Activated CD4-positive, alpha-beta T cell treated with anti-CD3 and anti-CD28 coated beads, Interleukin-2, amount 50 U/mL, for 24 hours (primary cell): Measurements from ENCODE around the gene MCRIP2.

ENCODE experiments used
- DNase-seq, 2 donors: peaks; one replicate each; pipeline ENCODE4 v3.0.0-alpha.2; 2020; ENCODE audit warnings: low read depth in 1 of 2, low spot score in 1 of 2

Gene MCRIP2

DNA sequence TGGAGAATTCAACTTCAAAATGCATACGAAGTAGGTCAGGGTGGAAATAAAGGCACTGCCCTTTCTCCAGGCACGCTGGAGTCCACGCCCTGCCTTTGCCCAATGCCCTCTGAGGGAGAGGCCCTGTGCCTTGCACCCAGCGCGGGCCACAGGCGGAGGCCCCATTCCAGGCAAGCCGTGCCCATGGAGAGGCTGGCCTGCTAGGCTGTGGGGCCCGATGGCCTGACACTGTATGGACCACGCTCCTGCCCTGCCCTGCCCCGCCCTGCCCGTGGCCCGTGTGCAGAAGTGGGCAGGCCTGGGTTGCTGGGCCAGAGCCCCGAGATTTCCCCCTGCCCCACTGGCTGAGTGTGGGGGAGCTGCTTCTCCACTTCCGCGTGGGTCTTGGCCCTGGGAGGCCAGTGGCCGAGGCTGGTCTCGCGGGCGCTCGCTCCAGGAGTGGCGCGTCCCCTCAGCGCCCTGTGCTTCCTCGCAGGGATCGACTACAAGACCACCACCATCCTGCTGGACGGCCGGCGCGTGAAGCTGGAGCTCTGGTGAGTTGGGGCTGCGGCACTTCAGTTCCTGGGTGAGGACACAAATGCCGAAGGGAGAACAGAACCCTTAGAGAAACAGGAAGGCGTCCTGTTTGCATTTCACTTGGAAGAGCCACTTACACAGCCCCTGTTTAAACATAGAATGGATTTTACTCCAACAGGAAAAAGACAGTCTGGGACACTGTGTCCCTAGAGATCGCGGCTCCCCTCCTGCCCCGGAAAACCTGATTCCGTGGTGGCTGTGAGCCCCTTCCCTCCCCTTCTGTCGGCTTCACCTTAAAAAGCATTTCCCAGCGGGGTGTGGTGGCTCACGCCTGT is 24.7 kb upstream of the MCRIP2 start:
- DNase-seq, result no peak

DNA sequence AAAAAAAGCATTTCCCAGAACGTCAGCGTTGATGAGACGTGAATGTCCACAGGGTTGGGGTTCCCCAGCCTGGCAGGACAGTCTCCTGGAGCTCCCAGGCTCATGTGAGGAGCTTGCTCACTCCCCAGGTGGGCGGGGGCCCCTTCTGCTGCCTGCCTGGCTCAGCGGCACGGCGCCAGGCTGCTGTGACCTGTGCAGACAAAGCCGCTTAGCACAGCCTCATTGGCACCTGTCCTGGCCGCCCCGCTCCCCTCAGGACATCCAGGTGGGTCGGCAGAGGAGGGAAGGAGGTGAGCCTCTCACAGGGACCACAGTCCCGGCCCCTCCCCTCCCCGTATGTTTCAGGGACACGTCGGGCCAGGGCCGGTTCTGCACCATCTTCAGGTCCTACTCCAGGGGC is 23.8 kb upstream of the MCRIP2 start:
- no peak for DNase-seq

- no peak for DNase-seq
Observed at GRCh38 chr16:619476-620100, 22.0 kb upstream of the MCRIP2 start.

DNA sequence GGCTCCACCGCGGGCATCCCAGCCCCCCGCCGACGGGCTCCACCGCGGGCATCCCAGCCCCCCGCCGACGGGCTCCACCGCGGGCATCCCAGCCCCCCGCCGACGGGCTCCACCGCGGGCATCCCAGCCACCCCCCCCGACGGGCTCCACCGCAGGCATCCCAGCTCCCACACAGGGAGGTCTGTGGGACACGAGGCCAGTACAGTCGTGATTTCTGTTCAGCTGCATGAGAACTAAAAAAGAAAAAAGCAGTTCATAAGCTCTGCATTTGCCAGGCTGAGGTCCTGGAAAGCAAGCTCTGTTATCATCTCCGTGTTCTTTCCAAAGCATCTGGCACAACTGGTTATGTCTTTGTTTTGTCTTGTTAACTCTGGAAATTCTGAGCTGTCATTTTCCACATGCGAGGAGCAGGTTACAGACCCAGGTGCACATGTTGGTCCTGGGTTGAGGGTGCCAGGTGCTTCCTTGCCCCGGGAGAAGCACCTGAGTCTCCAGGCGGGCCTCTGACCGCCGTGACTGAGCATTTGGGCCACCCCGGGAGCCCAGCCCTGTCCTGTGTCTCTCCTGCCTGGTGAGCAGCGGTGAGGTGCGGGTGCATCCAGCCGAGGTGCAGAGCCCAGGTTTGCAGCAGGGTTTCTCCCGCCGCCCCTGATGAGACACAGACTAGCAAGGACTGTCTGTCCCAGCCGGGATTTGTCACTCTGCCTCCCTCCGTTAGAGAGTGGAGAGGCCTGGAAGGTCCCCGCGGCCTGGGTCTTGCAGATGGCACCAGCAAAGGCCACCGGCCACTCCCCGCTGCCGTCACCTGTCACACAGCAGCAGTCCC is 20.7 kb upstream of the MCRIP2 start:
- no peak for DNase-seq

GRCh38 chr16:621526-622105 is 20.0 kb upstream of the MCRIP2 start:
- no peak for DNase-seq

DNA sequence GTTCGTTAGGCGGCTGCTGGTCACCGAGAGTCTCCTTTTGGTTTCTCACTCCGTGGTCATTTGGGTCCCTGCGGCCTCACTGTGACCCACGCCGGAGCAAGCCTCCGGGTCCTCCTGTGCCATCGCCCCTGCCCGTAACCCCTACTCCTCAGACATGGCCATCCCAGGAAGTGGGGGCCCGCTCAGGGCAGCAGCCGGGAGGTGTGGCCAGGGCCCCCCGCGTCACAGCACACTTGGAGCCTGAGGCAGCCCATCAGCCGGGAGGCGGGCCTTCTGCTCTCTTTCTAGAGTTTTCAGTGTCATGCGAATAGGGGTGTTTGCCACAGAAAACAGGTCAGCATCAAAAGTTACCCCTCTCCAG is 18.7 kb upstream of the MCRIP2 start:
- no peak for DNase-seq

- no peak for DNase-seq
Observed at GRCh38 chr16:624526-625070, 17.0 kb upstream of the MCRIP2 start.

DNA sequence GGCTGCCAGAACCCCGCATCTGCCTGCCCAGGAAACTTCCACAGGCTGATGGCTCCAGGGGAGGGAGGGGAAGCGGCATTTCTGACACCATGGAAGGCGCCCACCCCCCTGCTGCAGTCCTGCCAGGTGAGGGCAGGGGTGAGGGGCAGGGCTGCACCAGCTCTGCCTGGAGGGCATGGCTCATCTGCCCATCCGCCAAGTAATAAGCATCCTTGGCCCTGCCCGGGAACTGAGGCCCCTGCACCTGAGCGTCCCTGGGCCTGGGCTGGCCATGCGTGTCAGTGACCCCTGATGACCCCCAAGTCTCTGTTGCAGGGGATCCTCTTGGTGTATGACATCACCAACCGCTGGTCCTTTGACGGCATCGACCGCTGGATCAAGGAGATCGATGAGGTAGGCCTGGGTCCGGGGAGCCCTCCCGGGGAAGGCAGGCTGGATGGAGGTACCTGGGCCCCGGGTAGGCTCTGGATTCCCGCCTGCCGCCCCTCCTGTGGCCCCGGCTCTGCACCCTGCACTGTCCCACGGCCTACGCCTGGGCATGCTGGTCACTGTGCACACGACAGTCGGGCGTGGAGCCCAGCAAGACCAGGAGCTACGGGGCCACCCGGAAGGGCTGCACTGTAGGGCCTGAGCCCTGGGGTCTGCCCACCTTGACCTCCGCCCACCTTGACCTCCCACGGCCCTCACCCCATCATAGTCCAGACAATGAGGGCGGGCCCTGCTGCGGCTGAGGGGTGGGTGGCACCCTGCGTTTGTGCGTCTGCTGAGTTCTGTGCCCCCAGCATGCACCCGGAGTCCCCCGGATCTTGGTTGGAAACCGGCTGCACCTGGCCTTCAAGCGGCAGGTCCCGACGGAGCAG is 16.3 kb upstream of the MCRIP2 start:
- DNase-seq, result no peak

- DNase-seq, result no peak
Observed at GRCh38 chr16:625977-626765, 15.5 kb upstream of the MCRIP2 start.

DNA sequence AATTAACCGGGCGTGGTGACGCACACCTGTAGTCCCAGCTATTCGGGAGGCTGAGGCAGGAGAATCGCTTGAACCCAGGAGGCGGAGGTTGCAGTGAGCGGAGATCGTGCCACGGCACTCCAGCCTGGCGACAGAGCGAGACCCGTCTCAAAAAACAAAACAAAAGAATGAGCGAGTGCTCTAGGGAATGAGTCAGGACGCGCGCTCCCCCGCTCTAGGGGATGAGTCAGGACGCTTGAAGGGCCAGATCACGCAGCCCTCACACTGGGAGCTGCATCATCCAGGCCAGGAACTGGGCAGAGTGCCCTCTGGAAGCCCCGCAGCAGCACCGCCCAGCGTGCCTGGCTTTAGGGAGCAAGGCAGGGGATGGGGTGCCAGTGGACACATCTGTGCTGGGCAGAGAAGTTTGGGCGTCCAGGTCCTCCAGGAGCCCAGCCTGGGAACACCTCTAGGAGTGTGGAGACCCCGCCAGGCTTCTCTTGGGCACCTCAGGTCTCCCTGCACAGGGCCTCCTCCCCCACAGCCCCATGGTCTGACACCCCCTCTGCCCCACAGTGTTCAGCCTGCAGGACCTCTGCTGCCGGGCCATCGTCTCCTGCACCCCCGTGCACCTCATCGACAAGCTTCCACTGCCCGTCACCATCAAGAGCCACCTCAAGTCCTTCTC is 14.7 kb upstream of the MCRIP2 start:
- DNase-seq, result no peak

GRCh38 chr16:627454-628239 is 14.0 kb upstream of the MCRIP2 start:
- DNase-seq, result no peak

DNA sequence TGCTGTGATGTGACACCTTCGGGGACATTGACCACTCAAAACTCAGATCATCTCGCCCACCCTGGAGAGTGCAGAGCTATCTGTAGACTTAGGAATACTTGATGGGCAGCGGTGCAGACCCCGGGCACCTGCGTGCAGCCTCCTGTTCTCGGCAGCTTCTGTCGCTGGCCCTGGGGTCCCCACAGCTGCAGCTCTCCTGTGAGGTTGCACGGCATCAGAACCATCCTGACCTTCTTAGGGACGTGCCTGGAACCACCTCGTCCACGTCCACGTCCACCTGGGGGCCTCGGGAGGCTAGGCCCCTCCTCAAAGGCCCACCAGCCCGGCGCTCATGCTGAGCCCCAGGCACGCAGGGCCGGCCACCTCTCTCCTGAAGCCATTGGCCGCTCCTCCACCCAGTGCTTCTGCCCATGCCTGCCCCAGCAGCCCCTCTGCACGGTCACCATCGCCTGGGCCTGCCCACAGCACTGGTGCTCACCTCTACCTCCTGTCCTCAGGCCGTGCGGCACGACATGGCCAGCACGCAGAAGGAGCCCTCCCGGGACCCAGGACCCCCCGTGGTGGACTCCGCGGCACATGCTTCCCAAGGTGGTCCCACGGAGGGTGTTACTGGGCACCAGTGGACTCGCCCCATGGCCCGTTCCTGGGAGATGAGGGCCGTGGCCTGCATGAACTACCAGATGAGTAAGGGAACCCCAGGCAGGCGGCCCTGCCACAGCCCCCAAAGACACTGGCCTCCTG is 13.1 kb upstream of the MCRIP2 start:
- no peak for DNase-seq

GRCh38 chr16:629185-629832 is 12.3 kb upstream of the MCRIP2 start:
- no peak for DNase-seq

- DNase-seq, result no peak
Observed at GRCh38 chr16:629833-630248, 11.8 kb upstream of the MCRIP2 start.

GRCh38 chr16:630249-630814 is 11.3 kb upstream of the MCRIP2 start:
- DNase-seq, result no peak

GRCh38 chr16:630815-631405 is 10.7 kb upstream of the MCRIP2 start, which contains the start of gene WFIKKN1:
Gene WFIKKN1 (plus strand): TSS chr16:630985. CDS start chr16:631254, 269 bp downstream.
- no peak for DNase-seq
